LHCN-M2 (cell line): ENCODE data around the gene XAB2. TPM values are rescaled to one million over a fixed set of nuclear protein-coding genes. Genes with fewer than 3 reads are reported as not detected.

Experiments
- DNase-seq: peaks from one replicate; pipeline ENCODE4 v3.0.0-alpha.2; 2012; ENCODE audit warnings: low read depth
- total RNA-seq: library from RNA; depleted of rRNA; stranded (reverse); fragments of >200 nt; gene quantifications from 2 replicates; pipeline ENCODE4 v1.2.3, GENCODE V29; 2014

The XAB2 gene
- total RNA-seq, 1 experiment from 2014 or later, result 37.1 TPM

DNA sequence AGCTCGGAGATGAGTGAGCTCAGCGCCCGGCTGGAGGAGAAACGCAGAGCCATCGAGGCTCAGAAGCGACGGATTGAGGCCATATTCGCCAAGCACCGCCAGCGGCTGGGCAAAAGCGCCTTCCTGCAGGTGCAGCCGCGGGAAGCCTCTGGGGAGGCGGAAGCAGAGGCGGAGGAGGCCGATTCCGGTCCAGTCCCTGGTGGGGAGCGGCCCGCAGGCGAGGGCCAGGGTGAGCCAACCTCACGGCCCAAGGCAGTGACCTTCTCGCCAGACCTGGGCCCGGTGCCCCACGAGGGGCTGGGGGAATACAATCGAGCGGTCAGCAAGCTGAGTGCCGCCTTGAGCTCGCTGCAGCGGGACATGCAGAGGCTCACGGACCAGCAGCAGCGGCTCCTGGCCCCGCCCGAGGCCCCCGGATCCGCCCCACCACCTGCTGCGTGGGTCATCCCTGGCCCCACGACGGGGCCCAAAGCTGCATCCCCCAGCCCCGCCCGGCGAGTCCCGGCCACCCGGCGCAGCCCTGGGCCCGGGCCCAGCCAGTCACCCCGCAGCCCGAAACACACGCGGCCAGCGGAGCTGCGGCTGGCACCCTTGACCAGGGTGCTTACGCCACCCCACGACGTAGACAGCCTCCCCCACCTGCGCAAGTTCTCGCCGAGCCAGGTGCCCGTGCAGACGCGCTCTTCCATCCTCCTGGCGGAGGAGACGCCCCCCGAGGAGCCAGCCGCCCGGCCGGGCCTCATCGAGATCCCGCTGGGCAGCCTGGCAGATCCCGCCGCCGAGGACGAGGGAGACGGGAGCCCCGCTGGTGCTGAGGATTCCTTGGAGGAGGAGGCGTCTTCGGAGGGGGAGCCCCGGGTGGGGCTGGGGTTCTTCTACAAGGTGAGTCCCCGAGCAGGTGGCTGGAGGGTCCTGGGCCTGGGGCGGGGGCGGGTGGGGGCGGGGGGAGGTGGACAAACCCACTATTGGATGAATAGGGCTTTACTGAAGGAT, 16.8 kb downstream of the XAB2 start:
- no peak for DNase-seq

DNA sequence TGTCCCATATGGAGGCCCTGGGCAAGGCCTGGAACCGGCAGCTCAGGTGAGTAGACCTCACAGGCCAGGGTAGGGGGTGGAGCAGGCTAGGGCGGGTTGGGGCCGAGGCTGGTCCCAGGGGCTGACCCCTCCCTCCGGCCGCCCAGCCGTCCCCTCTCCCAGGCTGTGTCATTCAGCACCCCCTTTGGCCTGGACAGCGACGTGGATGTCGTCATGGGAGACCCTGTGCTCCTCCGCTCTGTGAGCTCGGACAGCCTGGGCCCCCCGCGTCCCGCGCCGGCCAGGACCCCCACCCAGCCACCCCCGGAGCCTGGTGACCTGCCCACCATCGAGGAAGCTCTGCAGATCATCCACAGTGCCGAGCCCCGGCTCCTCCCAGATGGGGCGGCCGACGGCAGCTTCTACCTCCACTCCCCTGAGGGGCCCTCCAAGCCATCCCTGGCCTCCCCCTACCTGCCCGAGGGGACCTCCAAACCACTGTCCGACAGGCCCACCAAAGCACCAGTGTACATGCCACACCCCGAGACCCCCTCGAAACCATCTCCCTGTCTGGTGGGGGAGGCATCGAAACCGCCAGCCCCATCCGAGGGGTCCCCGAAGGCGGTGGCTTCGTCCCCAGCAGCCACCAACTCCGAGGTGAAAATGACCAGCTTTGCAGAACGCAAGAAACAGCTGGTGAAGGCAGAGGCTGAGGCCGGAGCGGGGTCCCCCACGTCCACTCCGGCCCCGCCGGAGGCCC, 17.6 kb downstream of the XAB2 start:
- DNase-seq, result no peak

DNA sequence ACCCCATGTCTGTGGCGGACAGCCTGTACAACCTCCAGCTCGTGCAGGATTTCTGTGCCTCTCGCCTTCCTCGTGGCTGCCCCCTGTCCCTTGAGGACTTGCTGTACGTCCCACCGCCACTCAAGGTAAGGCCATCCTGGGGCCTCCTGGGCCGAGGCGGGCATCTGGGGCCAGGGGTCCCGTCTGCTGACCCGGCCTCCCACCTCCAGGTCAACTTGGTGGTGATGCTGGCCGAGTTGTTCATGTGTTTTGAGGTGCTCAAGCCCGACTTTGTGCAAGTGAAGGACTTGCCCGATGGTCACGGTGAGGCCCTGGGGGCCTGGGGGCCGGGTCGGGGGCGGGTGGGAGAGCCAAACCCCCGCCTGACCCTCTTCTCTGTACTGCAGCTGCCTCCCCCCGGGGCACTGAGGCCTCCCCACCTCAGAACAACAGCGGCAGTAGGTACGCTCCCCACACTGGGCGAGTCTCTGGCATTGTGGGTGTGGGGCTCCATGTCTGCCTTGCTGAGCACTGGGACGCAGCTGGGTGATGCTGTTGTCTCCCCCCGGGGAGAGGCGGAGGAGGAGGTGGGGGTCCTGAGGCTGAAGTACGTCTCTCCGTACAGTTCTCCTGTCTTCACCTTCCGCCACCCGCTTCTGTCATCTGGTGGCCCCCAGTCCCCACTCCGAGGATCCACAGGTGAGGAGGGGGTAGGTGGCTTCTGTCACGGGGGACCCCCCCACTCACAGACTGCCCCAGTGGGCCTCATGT, 18.7 kb downstream of the XAB2 start:
- no peak for DNase-seq

DNA sequence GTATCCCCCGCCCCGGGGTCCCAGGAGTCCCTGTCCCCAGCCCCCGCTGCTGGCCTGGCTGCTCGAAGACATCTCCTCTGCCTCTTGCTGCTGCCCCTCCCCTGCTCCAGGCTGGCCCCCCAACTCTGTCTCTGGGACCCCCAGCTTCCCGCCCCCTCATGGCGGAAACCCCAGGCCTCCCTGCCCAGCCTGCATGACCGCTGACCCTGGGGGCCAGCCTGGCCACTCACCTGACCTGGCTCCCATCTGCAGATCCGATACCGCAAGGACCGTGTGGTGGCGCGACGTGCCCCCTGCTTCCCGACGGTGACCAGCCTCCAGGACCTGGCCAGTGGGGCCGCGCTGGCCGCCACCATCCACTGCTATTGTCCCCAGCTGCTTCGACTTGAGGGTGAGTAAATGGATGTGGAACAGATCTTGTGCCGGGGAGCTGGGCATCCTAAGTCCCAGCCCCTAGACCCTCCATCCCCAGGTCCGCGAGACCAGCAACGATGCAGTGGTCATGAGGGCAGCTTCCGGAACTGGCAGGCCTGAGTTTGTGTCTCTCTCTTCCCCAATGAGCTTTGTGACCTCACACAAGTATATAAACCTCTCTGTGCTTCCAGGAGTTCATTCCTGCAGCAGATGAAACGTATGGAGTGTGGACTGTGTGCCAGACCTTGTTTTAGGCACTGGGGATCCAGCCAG, 21.3 kb downstream of the XAB2 start:
- DNase-seq, result no peak

DNA sequence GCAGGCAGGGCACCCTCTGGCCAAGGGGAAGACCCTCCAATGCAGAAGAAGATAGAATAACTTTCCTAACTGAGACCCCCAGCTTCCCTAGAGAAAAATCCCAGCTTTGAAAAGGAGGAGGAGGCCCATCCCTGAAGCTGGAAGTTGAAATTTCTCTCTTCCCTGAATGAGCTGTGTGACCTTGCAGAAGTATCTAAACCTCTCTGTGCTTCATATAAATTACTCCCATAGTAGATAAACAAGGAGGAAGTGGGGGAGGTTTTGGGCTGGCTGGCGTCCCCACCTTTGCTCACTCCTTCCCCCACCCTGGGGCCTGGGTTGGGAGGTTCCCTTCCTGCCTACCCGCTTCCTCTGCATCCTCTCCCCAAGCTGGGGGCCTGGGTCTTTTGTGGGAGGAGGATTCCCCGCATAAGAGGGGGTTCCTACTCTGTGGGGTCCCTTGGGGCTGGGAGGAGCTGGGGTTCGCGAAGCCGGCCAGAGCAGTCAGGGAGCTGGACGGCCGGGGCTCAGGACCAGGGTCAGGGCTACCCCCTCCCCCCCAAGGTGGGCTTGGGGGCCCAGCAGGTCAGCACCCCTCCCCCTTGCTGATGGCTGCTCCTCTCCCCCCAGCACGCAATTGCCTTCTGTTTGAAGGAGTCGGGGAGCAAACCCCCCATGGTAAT, 22.0 kb downstream of the XAB2 start:
- no peak for DNase-seq

DNA sequence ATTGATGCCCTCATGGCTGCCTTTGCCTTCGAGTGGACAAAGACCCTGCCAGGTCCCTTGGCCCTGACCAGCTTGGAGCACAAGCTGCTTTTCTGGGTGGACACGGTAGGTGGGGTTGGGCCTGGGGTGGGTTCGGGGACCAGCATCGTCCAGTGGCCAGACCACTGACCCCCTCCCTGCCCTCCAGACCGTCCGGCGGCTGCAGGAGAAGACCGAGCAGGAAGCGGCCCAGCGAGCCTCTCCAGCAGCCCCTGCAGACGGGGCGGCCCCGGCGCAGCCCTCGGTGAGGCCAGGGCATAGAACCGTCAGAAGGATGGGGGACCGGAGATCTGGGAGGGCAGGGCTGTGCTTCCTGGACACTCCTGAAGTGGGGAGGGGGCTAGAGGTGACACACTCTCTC, 23.1 kb downstream of the XAB2 start:
- no peak for DNase-seq

DNA sequence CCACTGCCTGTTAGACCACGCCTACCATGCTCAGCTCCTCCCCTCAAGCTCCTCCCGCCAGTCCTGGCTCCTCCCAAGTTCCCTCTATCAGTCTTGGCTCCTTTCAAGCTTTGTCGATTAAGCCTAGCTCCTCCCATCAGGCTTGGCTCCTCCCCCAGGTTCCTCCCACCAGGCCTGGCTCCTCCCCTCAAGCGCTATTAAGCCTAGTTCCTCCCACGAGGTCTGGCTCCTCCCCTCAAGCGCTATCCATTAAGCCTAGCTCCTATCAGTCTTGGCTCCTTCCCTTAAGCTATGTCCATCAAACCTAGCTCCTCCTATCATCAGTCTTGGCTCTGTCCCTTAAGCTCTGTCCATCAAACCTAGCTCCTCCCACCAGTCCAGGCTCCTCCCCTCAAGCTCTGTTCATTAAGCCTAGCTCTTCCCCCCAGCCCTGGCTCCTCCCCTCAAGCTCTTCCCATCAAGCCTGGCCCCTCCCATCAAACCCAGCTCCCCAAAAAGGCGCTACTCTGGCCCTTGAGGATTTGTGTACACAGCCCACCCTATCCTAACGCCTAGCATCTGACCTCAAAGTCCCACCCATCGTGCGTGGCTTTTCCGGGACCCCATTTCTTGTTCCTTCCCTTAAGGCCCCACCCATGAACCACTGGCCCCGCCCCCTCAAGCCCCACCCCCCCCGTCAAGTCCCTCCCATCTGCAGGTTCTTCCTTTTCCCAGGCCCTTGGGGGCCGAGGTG, 23.7 kb downstream of the XAB2 start:
- peak; percentile 17 for DNase-seq

DNA sequence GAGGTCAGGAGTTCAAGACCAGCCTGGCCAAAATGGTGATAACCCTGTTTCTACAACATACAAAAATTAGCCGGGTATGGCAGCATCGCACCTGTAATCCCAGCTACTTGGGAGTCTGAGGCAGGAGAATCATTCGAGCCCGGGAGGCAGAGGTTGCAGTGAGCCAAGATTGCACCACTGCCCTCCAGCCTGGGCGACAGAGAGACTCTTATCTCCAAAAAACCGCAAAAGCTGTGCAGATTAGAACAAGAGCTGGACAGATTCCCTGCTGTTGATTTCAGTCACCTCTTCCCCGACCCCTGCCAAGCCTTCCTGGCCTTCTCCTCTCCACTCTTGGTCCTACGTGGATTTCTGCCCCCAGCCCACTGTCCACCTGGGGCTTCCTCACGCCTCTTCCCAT, 25.4 kb downstream of the XAB2 start:
- DNase-seq, result no peak

DNA sequence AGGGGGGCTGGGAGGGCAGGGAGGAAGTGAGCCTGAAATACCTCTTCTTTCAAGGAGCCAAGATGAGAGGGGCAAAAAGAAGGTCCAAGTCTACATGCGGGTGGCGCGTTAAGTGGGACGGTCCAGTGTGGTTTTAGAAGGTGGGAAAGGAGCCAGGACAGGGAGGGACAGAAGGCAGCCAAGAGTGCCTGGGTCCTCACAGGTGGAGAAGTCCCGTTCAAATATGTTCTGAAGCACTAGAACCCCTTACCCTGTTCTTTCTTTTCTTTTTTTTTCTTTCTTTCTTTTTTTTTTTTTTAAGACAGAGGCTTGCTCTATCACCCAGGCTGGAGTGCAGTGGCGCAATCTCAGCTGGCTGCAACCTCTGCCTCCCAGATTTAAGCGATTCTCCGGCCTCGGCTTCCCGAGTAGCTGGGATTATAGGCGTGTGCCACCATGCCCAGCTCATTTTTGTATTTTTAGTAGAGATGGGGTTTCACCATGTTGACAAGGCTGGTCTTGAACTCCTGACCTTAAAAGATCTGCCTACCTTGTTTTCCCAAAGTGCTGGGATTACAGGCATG, 26.3 kb downstream of the XAB2 start:
- no peak for DNase-seq

DNA sequence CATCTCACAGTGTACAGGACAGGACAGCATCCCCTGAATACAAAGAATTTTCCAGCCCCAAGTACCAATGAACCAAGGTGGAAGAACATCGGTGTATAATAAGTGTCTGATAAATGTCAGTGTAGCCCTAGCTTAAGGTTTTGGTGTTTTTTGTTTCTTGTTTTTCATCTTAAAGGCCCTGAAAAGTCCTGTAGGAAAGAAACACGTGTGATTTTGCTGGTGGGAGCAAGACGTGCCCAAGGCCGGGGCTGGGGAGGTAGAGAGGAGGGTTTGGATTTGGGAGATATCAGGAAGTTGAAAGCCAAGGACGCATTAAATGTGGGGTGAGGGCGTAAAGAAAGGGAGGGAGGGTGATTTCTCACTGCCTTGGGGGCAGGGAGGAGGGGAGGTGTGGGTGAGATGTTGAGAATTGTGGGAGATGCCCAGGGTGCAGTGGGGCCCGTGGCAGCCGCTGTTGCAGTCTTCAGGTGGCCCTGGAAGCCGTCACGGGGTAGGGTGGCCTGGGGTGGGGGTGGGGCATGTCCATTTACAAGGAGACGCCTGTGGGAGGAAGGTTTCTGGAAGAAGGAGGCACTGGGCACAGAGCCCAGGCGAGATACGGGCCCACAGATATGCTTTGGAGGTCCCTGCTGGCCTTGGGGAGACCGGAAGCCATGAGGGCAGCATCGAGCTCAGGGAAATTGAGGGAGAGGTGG, 27.0 kb downstream of the XAB2 start:
- DNase-seq, result no peak

DNA sequence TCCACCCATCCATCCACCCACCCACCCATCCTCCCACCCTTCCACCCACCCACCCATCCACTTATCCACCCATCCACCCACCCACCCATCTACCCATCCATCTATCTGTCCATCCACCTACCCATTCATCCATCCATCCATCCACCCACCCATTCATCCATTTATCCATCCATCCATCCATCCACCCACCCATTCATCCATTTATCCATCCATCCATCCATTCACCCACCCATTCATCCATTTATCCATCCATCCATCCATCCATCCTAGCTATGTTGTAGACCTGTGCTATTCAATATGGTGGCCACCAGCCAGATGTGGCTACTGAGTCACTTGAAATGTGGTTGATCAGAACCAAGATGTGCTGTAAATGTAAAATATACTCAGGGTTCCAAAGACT, 28.6 kb downstream of the XAB2 start:
- no peak for DNase-seq

DNA sequence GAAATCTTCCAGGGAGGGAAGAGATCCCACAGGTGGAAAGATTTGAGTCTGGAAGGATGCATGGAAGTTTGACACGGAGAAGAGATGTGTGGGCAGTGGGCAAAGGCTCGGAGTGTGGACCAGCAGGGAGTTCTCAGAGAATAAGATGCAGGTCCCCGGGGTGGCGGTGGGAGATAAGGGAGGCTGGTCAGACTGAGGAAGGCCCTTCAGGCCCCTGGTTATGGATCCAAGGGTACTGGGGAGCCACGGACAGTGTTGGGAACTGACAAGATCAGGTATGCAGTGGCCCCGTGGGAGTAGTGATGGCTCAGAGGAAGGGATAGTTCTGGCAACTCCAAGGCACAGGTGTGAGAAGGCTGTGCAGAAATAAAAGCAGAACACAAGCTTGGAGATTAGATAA, 31.2 kb downstream of the XAB2 start:
- no peak for DNase-seq

DNA sequence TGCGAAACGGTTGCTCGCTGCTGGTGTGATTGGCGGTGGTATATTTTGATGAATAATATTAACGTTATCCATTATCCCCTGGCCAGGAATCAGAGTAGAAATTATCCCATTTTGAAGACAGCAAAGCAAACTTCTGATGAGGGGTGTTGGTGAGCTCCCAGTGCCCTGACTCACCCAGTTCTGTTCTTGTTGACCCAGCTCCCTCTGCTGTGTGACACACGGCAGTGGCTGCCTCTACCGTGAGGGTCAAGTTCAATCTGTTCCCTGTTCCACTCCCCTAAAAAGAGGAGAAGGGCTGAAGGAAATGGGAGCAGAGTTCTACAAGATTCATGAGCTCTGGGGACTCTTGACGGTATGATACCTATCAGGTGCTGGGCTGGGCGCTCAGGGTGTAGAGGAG, 31.7 kb downstream of the XAB2 start:
- DNase-seq, result no peak

DNA sequence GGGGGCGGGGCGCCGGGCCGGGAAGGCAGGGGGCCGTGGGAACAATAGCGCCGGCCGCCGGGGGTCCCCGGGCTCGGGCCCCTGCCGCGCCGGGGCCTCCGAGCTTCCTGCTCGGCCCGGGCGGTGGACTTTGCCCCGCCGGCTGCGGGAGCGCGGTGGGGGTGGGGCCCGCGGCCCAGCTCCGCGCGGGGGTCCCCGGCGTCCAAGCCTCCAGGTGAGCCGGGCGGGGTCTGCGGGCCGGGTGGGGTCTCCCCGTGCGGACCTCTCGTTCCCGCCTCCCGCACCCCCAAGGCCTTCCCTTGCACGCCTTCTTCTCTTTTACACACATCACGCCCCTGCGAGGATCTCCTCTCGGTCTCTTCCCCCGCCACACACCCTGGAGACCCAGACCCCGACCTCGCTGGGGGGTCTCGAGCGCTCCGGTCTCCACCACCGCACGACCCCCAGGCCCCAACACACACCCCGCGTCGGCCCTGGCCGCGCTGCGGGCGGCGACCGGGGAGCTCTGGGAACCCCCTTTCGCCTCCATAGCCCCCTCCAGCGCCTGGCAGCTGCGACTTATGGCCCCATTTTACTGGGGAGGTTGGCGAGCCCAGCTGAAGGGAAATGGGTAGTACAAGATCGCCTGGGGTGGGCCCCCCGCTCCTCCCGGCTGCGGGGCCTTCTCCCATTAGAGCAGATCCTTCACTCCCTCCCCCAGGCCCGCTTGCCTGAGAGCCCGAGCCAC, 33.0 kb downstream of the XAB2 start:
- no peak for DNase-seq

DNA sequence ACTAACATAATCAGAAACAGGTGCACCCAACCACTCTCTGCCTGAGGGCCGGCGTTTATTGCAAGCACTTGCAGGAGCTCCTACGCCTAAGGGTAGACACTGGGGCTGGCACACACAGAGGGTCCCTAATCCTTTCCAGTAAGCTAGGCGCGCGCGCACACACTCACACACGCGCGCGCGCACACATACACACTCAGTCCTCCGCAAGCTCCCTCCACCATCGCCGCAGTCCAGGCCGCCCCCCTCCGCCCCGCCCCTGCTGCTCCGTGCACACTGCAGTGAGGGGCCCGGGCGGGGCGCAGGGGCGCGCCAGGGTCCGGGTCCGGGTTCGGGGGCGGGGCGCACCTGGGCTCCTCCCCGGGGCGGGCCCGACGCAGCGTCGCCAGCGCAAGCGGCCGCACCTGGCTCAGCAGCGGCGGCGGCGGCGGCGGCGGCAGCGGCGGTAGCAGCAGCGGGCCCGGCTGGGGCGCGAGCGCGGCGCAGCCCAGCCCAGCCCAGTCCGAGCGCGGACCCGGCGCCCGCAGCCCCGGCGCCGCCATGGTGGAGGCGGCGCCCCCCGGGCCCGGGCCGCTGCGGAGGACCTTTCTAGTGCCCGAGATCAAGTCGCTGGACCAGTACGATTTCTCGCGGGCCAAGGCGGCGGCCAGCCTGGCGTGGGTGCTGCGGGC, 33.7 kb downstream of the XAB2 start, which contains the start of gene CAMSAP3:
Gene CAMSAP3 (plus strand): TSS at position 398 of the 668 bp plus-strand sequence. CDS start 140 bp downstream, at position 538.
- DNase-seq, result no peak

DNA sequence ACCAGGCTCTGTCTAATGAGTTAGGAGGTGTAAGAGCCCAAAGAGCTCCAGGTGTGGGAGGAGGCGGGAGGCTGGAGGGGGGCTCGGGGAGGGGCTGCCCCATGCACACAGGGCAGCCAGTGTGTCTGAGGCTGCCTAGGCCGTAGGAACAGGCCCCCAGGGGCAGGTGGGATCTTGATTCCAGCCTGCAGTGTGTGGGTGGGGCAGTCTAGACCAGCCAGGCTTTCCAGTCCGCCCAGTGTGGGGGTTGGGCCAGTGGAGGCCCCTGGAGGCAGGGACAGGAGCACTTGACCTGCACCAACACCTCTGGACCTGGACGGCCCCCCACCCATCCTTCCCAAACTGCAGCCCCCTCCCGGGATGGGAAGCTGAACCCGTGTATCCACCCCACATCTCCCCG, 39.1 kb downstream of the XAB2 start:
- no peak for DNase-seq

DNA sequence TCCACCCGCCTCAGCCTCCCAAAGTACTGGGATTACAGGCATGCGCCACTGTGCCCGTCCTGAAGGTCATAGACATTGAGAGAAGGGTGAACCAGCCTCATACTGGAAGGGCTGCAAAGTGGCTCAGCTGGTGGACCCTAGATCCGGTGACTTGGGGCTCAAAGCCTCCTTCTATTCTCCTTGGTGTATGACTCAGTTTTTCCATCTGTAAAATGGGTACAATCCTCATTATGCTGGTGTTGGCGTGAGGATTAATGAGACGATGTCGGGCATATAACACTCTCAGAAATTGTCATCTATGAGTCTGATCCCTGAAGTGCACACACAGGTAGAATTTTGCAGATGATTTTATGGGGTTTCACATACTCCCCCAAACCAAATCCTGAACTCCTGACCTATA, 39.5 kb downstream of the XAB2 start:
- DNase-seq, result no peak

DNA sequence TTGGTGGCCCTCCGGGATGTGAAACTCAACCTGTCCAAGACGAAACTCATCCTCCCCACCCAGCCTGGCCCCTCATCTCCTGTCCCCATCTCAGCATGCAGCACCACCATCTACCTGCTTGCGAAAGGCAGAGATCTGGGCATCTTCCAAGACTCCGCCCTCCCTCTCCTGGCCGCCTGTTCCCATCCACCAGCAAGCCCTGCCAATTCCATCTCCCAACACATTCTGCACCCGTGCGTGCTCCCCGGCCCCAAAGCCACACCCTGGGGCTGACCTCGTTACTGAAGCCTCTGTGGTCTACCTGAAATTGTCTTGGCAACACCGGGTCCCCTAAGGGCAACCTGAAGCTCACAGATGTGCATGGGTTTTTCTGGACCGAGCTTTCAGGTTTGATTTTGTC, 46.9 kb downstream of the XAB2 start:
- DNase-seq, result no peak
